ENCODE data around the gene ZNF324B.

GRCh38 chr19:58477871-58478270 is 26.4 kb downstream of the ZNF324B start:
- no peak for TF ChIP-seq CTCF (IDR thresholded peaks at IDR 0.05)
- no peak for TF ChIP-seq EP300 (IDR thresholded peaks at IDR 0.05)
- no peak for TF ChIP-seq POLR2A (IDR thresholded peaks at IDR 0.05)
- TF ChIP-seq POLR2AphosphoS5 (IDR thresholded peaks at IDR 0.05): no peak
